HepG2 (cell line): ENCODE results near the gene PEPD. TPM values are rescaled to one million over a fixed set of nuclear protein-coding genes. Genes with fewer than 3 reads are reported as not detected.

Experiments
- ARNTL ChIP-seq: sonication (generic); formaldehyde crosslinking; IDR thresholded peaks from 2 replicates; pipeline ENCODE4 v1.4.0; 2020; ENCODE audit warnings: mild to moderate bottlenecking, missing genetic modification reagents
- CBX1 ChIP-seq: IDR thresholded peaks from one replicate; pipeline ENCODE4 v1.6.1; 2016; ENCODE audit warnings: antibody characterized with exemption, low read depth
- HMGXB3 ChIP-seq: sonication (generic); formaldehyde crosslinking; IDR thresholded peaks from 2 replicates; pipeline ENCODE4 v1.4.0; 2020; ENCODE audit warnings: missing genetic modification reagents, borderline replicate concordance
- HNRNPL ChIP-seq: fragments of 200-400 bp; formaldehyde crosslinking; IDR thresholded peaks from 2 replicates; pipeline ENCODE4 v1.6.1; 2017; ENCODE audit warnings: mild to moderate bottlenecking, low read depth, low read length
- MXD4 ChIP-seq: IDR thresholded peaks from 2 replicates; pipeline ENCODE4 v1.6.1; 2016; ENCODE audit warnings: mild to moderate bottlenecking, missing biosample characterization, missing genetic modification reagents
- NCOA1 ChIP-seq: sonication (generic); formaldehyde crosslinking; IDR thresholded peaks from 2 replicates; pipeline ENCODE4 v1.9.0; 2021; ENCODE audit warnings: missing genetic modification reagents
- PATZ1 ChIP-seq: sonication (generic); formaldehyde crosslinking; IDR thresholded peaks from 2 replicates; pipeline ENCODE4 v1.4.0; 2020; ENCODE audit warnings: missing genetic modification reagents
- PLRG1 ChIP-seq: fragments of 450-650 bp; conservative IDR thresholded peaks from 2 replicates; pipeline ENCODE4 v1.6.1; 2016
- RAD21 ChIP-seq: fragments of 450-650 bp; formaldehyde crosslinking; IDR thresholded peaks from 2 replicates; pipeline ENCODE4 v1.5.0; 2020; ENCODE audit warnings: mild to moderate bottlenecking
- SAP130 ChIP-seq: IDR thresholded peaks from 2 replicates; pipeline ENCODE4 v1.6.1; 2016; ENCODE audit warnings: low read depth
- TFDP1 ChIP-seq: IDR thresholded peaks from 2 replicates; pipeline ENCODE4 v1.6.1; 2016; ENCODE audit warnings: missing compliant biosample characterization, missing genetic modification reagents, borderline replicate concordance
- TOPORS ChIP-seq: sonication (generic); formaldehyde crosslinking; IDR thresholded peaks from 2 replicates; pipeline ENCODE4 v1.8.0; 2023; ENCODE audit warnings: mild to moderate bottlenecking, missing genetic modification reagents
- ZHX1 ChIP-seq: sonication (generic); formaldehyde crosslinking; IDR thresholded peaks from 2 replicates; pipeline ENCODE4 v1.8.1; 2022; ENCODE audit warnings: low read depth, mild to moderate bottlenecking, missing genetic modification reagents
- ZNF510 ChIP-seq: sonication (generic); formaldehyde crosslinking; IDR thresholded peaks from 2 replicates; pipeline ENCODE4 v1.4.0; 2020; ENCODE audit warnings: low read depth, mild to moderate bottlenecking, missing genetic modification reagents
- ZNF512 ChIP-seq: sonication (generic); formaldehyde crosslinking; IDR thresholded peaks from 2 replicates; pipeline ENCODE4 v1.4.0; 2020; ENCODE audit warnings: mild to moderate bottlenecking, missing genetic modification reagents
- ZNF780A ChIP-seq: sonication (generic); formaldehyde crosslinking; IDR thresholded peaks from 2 replicates; pipeline ENCODE4 v1.8.0; 2022; ENCODE audit warnings: mild to moderate bottlenecking, missing genetic modification reagents, moderate library complexity
- polyA plus RNA-seq, 8 experiments: library from polyadenylated mRNA; depleted of rRNA in 3 of 8; stranded (reverse) in 7 of 8; unstranded in 1 of 8; fragments of >200 nt; fragmentation: Illumina TruSeq in 4 of 8; extraction: Trizol in 4 of 8; gene quantifications; 2 replicates each; pipeline versions ENCODE4 v1.2.1 to v1.2.3, GENCODE V29; 2011 to 2016; ENCODE audit warnings: low read depth in 4 of 8, missing spikeins in 1 of 8, mixed read lengths in 1 of 8; ENCODE audit not compliant: insufficient read depth in 1 of 8
- total RNA-seq, 5 experiments: library from RNA; depleted of rRNA; stranded (reverse); fragments of >200 nt; fragmentation: Illumina TruSeq; extraction: Trizol; gene quantifications; 2 replicates each; pipeline ENCODE4 v1.2.3, GENCODE V29; 2016; ENCODE audit warnings: low read depth in 1 of 5

The PEPD gene
- total and polyA plus RNA-seq, 2 of the 13 experiments (the other 11 are each of a cell fraction or from before 2014, with no cell fraction given): 60.7 to 75.1 TPM

- TF ChIP-seq PATZ1 (peak; percentile 62), PLRG1 (no peak), TOPORS (no peak), HNRNPL (peak; percentile 97), NCOA1 (no peak), ZHX1 (CRISPR knock-in tag) (no peak), SAP130 (0 out of 2 replicates have a peak, but pooled peaks have one; percentile 13), ZNF512 (no peak), HMGXB3 (CRISPR knock-in tag) (no peak), ZNF510 (CRISPR knock-in tag) (no peak), ARNTL (CRISPR knock-in tag) (no peak), MXD4 (CRISPR knock-in tag) (no peak), RAD21 (CRISPR knock-in tag) (peak; percentile 49), CBX1 (no peak), TFDP1 (no peak), ZNF780A (CRISPR knock-in tag) (0 out of 2 replicates have a peak, but pooled peaks have one; percentile 17)
Observed at GRCh38 chr19:33402421-33403220, 119.0 kb downstream of the PEPD start (continued).
